Breast epithelium (tissue), 4 donors: ENCODE data around the gene SORBS1. TPM values are rescaled to one million over a fixed set of nuclear protein-coding genes. Genes with fewer than 3 reads are reported as not detected.
A peak's percentile ranks its signal among the peaks of the same experiment; 100 is the strongest.

ENCODE experiments used
- DNase-seq, 2 donors: peaks; one replicate each; pipeline ENCODE4 v3.0.0-alpha.2; 2019; ENCODE audit warnings: low spot score in 2 of 2
- H3K27ac ChIP-seq, 2 donors: fragments of 200-600 bp; sonication (generic) in 1 of 2; one replicate each; pipeline ENCODE4 v1.5.1; 2016 to 2019; ENCODE audit warnings: mild to moderate bottlenecking in 1 of 2
- H3K27me3 ChIP-seq, 2 donors: fragments of 200-600 bp; sonication (generic) in 1 of 2; one replicate each; pipeline versions ENCODE4 v1.5.1 to v1.6.0; 2017 to 2019; ENCODE audit warnings: control low read depth in 1 of 2, mild to moderate bottlenecking in 1 of 2
- H3K36me3 ChIP-seq: fragments of 200-600 bp; one replicate; pipeline ENCODE4 v1.5.1; 2019
- H3K4me1 ChIP-seq, 2 donors: fragments of 200-600 bp; sonication (generic); one replicate each; pipeline ENCODE4 v1.5.1; 2016 to 2019; ENCODE audit warnings: control low read depth in 1 of 2
- H3K4me3 ChIP-seq, 3 donors: fragments of 200-600 bp; sonication (generic); 1 replicate in 2 of 3; 2 replicates in 1 of 3; pipeline ENCODE4 v1.5.1; 2016 to 2019; ENCODE audit warnings: mild to moderate bottlenecking in 3 of 3, moderate library complexity in 2 of 3
- H3K9me3 ChIP-seq, 2 donors: fragments of 200-600 bp; sonication (generic) in 1 of 2; one replicate each; pipeline ENCODE4 v1.5.1; 2016 to 2019; ENCODE audit warnings: control low read depth in 1 of 2
- CTCF ChIP-seq, 3 donors: fragments of 450-650 bp; IDR thresholded peaks; one replicate each; pipeline ENCODE4 v1.5.1; 2016 to 2017; ENCODE audit warnings: antibody characterized with exemption in 3 of 3, mild to moderate bottlenecking in 3 of 3, moderate library complexity in 3 of 3
- POLR2A ChIP-seq: fragments of 450-650 bp; IDR thresholded peaks from one replicate; pipeline ENCODE4 v1.6.1; 2016; ENCODE audit warnings: antibody characterized with exemption, mild to moderate bottlenecking, moderate library complexity
- POLR2AphosphoS5 ChIP-seq, 3 donors: sonication (generic); formaldehyde crosslinking; IDR thresholded peaks; one replicate each; pipeline ENCODE4 v1.6.1; 2017; ENCODE audit warnings: antibody characterized with exemption in 3 of 3
- intact Hi-C: fragments of 100-400 bp; cut with DNase I; formaldehyde crosslinking; loops from one replicate; pipeline ENCODE4 v1.15.1; 2023; ENCODE audit warnings: low total_unique reads
- total RNA-seq, 3 donors: library from RNA; depleted of rRNA; stranded (reverse); fragments of >200 nt; gene quantifications; one replicate each; pipeline ENCODE4 v1.1.0, GENCODE V29; 2016

SORBS1 gene
- total RNA-seq, 3 donors from 2014 or later, result 156 to 455 (median 200) TPM

GRCh38 chr10:95518455-95519452 lies 42.4 kb downstream of the SORBS1 start:
- no peaks in the 10 kb centered on the region for H3K9me3 ChIP-seq
- intact Hi-C loops, result no loop called here
- TF ChIP-seq POLR2A (no peak), POLR2AphosphoS5 (IDR thresholded peaks at IDR 0.05) (no peak), CTCF (IDR thresholded peaks at IDR 0.05) (no peak)
- H3K4me3 ChIP-seq, result no peak overlapping the region
- peaks cover 0 to under 1% of the 10 kb centered on the region in 2 donors for H3K4me1 ChIP-seq
- H3K27me3 ChIP-seq, result no peaks in the 10 kb centered on the region
- no peaks in the 10 kb centered on the region for H3K36me3 ChIP-seq
- peak overlapping the region; percentile 6 to 20 for H3K27ac ChIP-seq
- DNase-seq, result no peak

- Histone ChIP-seq H3K36me3 (no peaks in the 10 kb centered on the region), H3K27ac (peak overlapping the region; percentile 6 to 20), H3K9me3 (no peaks in the 10 kb centered on the region), H3K4me3 (no peak overlapping the region), H3K27me3 (no peaks in the 10 kb centered on the region), H3K4me1 (peaks cover 5 to 8% of the 10 kb centered on the region in 2 donors)
- TF ChIP-seq CTCF (IDR thresholded peaks at IDR 0.05) (no peak), POLR2AphosphoS5 (IDR thresholded peaks at IDR 0.05) (no peak), POLR2A (no peak)
- no peak for DNase-seq
- intact Hi-C loops, result no loop called here
Measured at GRCh38 chr10:95517536-95518454, 43.4 kb downstream of the SORBS1 start.

GRCh38 chr10:95516774-95517373 lies 44.3 kb downstream of the SORBS1 start:
- no peaks in the 10 kb centered on the region for H3K27me3 ChIP-seq
- no peaks in the 10 kb centered on the region for H3K36me3 ChIP-seq
- intact Hi-C loops, result no loop called here
- no peaks in the 10 kb centered on the region for H3K9me3 ChIP-seq
- H3K4me1 ChIP-seq, result peaks cover 5 to 8% of the 10 kb centered on the region in 2 donors
- no peak overlapping the region for H3K27ac ChIP-seq
- TF ChIP-seq POLR2AphosphoS5 (IDR thresholded peaks at IDR 0.05), result no peak
- no peak for TF ChIP-seq CTCF (IDR thresholded peaks at IDR 0.05)
- no peak for TF ChIP-seq POLR2A
- no peak for DNase-seq
- H3K4me3 ChIP-seq, result no peak overlapping the region

GRCh38 chr10:95513941-95514392 lies 47.2 kb downstream of the SORBS1 start:
- Histone ChIP-seq H3K4me3 (no peak overlapping the region), H3K9me3 (no peaks in the 10 kb centered on the region), H3K36me3 (no peaks in the 10 kb centered on the region), H3K4me1 (peaks cover 5 to 8% of the 10 kb centered on the region in 2 donors), H3K27me3 (no peaks in the 10 kb centered on the region), H3K27ac (peak overlapping the region; percentile 73 to 80)
- intact Hi-C loops, result no loop called here
- DNase-seq, result peak in 1 of 2 donors; percentile 74
- TF ChIP-seq POLR2AphosphoS5 (IDR thresholded peaks at IDR 0.05), result peak in 1 of 3 donors; percentile 19
- no peak for TF ChIP-seq CTCF (IDR thresholded peaks at IDR 0.05)
- TF ChIP-seq POLR2A, result no peak
